Activated B cell treated with CpG ODN at 0.5 μM for 24 hours (primary cell): Measurements from ENCODE around the gene FOXO4. TPM values are rescaled to one million over a fixed set of nuclear protein-coding genes. Genes with fewer than 3 reads are reported as not detected.

Experiments
- ATAC-seq: fragments of 200-7000 bp; cut with Tn5 transposase; one replicate; pipeline ENCODE4 v1.10.0; 2021; ENCODE audit warnings: low read depth, mild to moderate bottlenecking, moderate library complexity
- CTCF ChIA-PET: fragments of 350-600 bp; sonication (Branson Sonifier 250); formaldehyde crosslinking; loops from one replicate; lab custom pipeline; 2021; ENCODE audit warnings: antibody characterized with exemption; lab: Charles Lee
- POLR2A ChIA-PET: fragments of 350-600 bp; sonication (Branson Sonifier 250); formaldehyde crosslinking; loops from one replicate; lab custom pipeline; 2021; ENCODE audit warnings: antibody characterized with exemption; lab: Charles Lee
- DNase-seq: peaks from one replicate; pipeline ENCODE4 v3.0.0; 2022
- H3K27ac Mint-ChIP-seq: one replicate; pipeline ENCODE4 v1.8.0; 2020; ENCODE audit warnings: mixed read lengths
- H3K27me3 Mint-ChIP-seq: one replicate; pipeline ENCODE4 v1.8.0; 2021; ENCODE audit warnings: mixed read lengths
- H3K36me3 Mint-ChIP-seq: one replicate; pipeline ENCODE4 v1.8.0; 2021; ENCODE audit warnings: low read depth, mixed read lengths
- H3K4me1 Mint-ChIP-seq: one replicate; pipeline ENCODE4 v1.8.0; 2021; ENCODE audit warnings: mixed read lengths
- H3K4me3 Mint-ChIP-seq: one replicate; pipeline ENCODE4 v1.8.0; 2020; ENCODE audit warnings: mild to moderate bottlenecking, mixed read lengths
- H3K9me3 Mint-ChIP-seq: one replicate; pipeline ENCODE4 v1.8.0; 2020; ENCODE audit warnings: mixed read lengths
- CTCF ChIP-seq: fragments of 200-600 bp; IDR thresholded peaks from one replicate; pipeline ENCODE4 v1.8.0; 2022; ENCODE audit warnings: antibody characterized with exemption, mild to moderate bottlenecking
- intact Hi-C: fragments of 100-400 bp; cut with micrococcal nuclease; formaldehyde crosslinking; loops from one replicate; pipeline ENCODE4 v1.15.1; 2024
- total RNA-seq: library from RNA; stranded (reverse); gene quantifications from 2 replicates; pipeline ENCODE4 v1.2.3, GENCODE V29; 2022

Gene FOXO4
- total RNA-seq, 1 donor from 2014 or later = 16.1 TPM

GRCh38 chrX:71105628-71106027 lies 10.0 kb downstream of the FOXO4 start:
- no peaks in the 10 kb centered on the region for H3K9me3 Mint-ChIP-seq
- intact Hi-C loops = no loop called here

GRCh38 chrX:71106427-71106826 lies 10.8 kb downstream of the FOXO4 start, which contains the start of gene CXorf65:
Gene CXorf65, minus strand, starts transcription at chrX:71106740. Its CDS starts 184 bp downstream, at chrX:71106556.
- H3K4me3 Mint-ChIP-seq = peak within 1 kb of the TSS; percentile 50
- ChIA-PET CTCF (no interaction called here), POLR2A (interaction anchor here (0.9 to 8.2 kb wide), 3 partner anchors 12 to 22 kb away, joined by 3 to 89 read pairs (median 4); partner anchors contain the start of gene MED12)
- peaks cover 80% of the 10 kb centered on the region for H3K4me1 Mint-ChIP-seq
- H3K27ac Mint-ChIP-seq = peak within 1 kb of the TSS; percentile 76
- H3K27me3 Mint-ChIP-seq = no peaks in the 10 kb centered on the region
- DNase-seq (no peak), ATAC-seq (no peak)
- no peaks in the 10 kb centered on the region for H3K9me3 Mint-ChIP-seq
- no peak for TF ChIP-seq CTCF
- intact Hi-C loops = no loop called here
- peaks cover 57% of the 10 kb centered on the region for H3K36me3 Mint-ChIP-seq

More at GRCh38 chrX:71105628-71106027, 10.0 kb downstream of the FOXO4 start:
- Mint-ChIP-seq H3K4me3 (peak overlapping the region; percentile 4), H3K36me3 (peaks cover 50% of the 10 kb centered on the region), H3K27ac (peak overlapping the region; percentile 76), H3K4me1 (peaks cover 74% of the 10 kb centered on the region), H3K27me3 (no peaks in the 10 kb centered on the region)
- ChIA-PET CTCF (interaction anchor here (1.0 kb wide), 1 partner anchor 12 kb away, joined by 3 read pairs; no protein-coding TSS in a partner anchor), POLR2A (interaction anchor here (0.7 to 8.2 kb wide), 6 partner anchors 8 to 514 kb away, joined by 3 to 89 read pairs (median 4); partner anchors contain the start of gene MED12)
- ATAC-seq = no peak
- TF ChIP-seq CTCF = no peak
- DNase-seq = no peak

GRCh38 chrX:71107245-71107644 lies 11.6 kb downstream of the FOXO4 start:
- H3K27me3 Mint-ChIP-seq = no peaks in the 10 kb centered on the region
- CTCF ChIA-PET = no interaction called here
- TF ChIP-seq CTCF = no peak
- H3K27ac Mint-ChIP-seq = peak overlapping the region; percentile 35
- peak overlapping the region; percentile 38 for H3K4me3 Mint-ChIP-seq
- H3K36me3 Mint-ChIP-seq = peaks cover 56% of the 10 kb centered on the region
- intact Hi-C loops = no loop called here
- ATAC-seq (no peak), DNase-seq (no peak)
- POLR2A ChIA-PET = no interaction called here
- no peaks in the 10 kb centered on the region for H3K9me3 Mint-ChIP-seq
- H3K4me1 Mint-ChIP-seq = peaks cover 86% of the 10 kb centered on the region

GRCh38 chrX:71107762-71108360 lies 12.2 kb downstream of the FOXO4 start:
- TF ChIP-seq CTCF = no peak
- intact Hi-C loops = no loop called here
- DNase-seq (no peak), ATAC-seq (no peak)
- Mint-ChIP-seq H3K36me3 (peaks cover 56% of the 10 kb centered on the region), H3K27ac (peak overlapping the region; percentile 52), H3K27me3 (no peaks in the 10 kb centered on the region), H3K9me3 (no peaks in the 10 kb centered on the region), H3K4me3 (peak overlapping the region; percentile 95), H3K4me1 (peaks cover 89% of the 10 kb centered on the region)
- ChIA-PET POLR2A (interaction anchor here (0.7 kb wide), 1 partner anchor 9 kb away, joined by 3 read pairs; no protein-coding TSS in a partner anchor), CTCF (no interaction called here)

GRCh38 chrX:71109051-71109450 lies 13.4 kb downstream of the FOXO4 start:
- no peak for TF ChIP-seq CTCF
- intact Hi-C loops = no loop called here
- Mint-ChIP-seq H3K27me3 (no peaks in the 10 kb centered on the region), H3K4me3 (peak overlapping the region; percentile 95), H3K27ac (peak overlapping the region; percentile 99), H3K36me3 (peaks cover 56% of the 10 kb centered on the region), H3K4me1 (peaks cover 82% of the 10 kb centered on the region), H3K9me3 (no peaks in the 10 kb centered on the region)
- ChIA-PET POLR2A (interaction anchor here (0.5 to 3.9 kb wide), 4 partner anchors 8 to 86 kb away, joined by 3 to 76 read pairs (median 4); partner anchors contain the start of gene MED12), CTCF (no interaction called here)
- ATAC-seq = no peak
- no peak for DNase-seq
